GM23338 (cell line): ENCODE results near the gene FLYWCH1. TPM values are rescaled to one million over a fixed set of nuclear protein-coding genes. Genes with fewer than 3 reads are reported as not detected.

Experiments used
- ATAC-seq: fragments of 200-7000 bp; cut with Tn5 transposase; 3 replicates; pipeline ENCODE4 v1.9.1; 2020
- DNase-seq: peaks from one replicate; pipeline ENCODE4 v3.0.0-alpha.2; 2015; ENCODE audit warnings: low spot score
- H2AFZ ChIP-seq: fragments of 200-600 bp; sonication (generic); 2 replicates; pipeline ENCODE4 v1.8.0; 2016; ENCODE audit warnings: antibody characterized with exemption, mild to moderate bottlenecking, moderate library complexity
- H3F3A ChIP-seq: fragments of 200-600 bp; sonication (generic); replicated peaks from 2 replicates; pipeline ENCODE4 v1.8.0; 2017; ENCODE audit warnings: antibody characterized with exemption, mixed run types, low read depth
- H3K27ac ChIP-seq: fragments of 200-600 bp; sonication (generic); 2 replicates; pipeline ENCODE4 v1.6.1; 2016; ENCODE audit warnings: low read depth
- H3K27me3 ChIP-seq: fragments of 200-600 bp; sonication (generic); 2 replicates; pipeline ENCODE4 v1.8.0; 2016; ENCODE audit warnings: mild to moderate bottlenecking, mixed run types, moderate library complexity; ENCODE audit not compliant: insufficient read depth
- H3K36me3 ChIP-seq: fragments of 200-600 bp; sonication (generic); 2 replicates; pipeline ENCODE4 v1.8.0; 2016; ENCODE audit warnings: mild to moderate bottlenecking; ENCODE audit not compliant: insufficient read depth
- H3K4me1 ChIP-seq: fragments of 200-600 bp; sonication (generic); 2 replicates; pipeline ENCODE4 v1.8.0; 2016; ENCODE audit warnings: mild to moderate bottlenecking, moderate library complexity; ENCODE audit not compliant: insufficient read depth
- H3K4me2 ChIP-seq: fragments of 200-600 bp; sonication (generic); 2 replicates; pipeline ENCODE4 v1.7.1; 2017; ENCODE audit warnings: mixed run types
- H3K4me3 ChIP-seq: fragments of 200-600 bp; sonication (generic); 2 replicates; pipeline ENCODE4 v1.6.1; 2016; ENCODE audit warnings: mixed run types
- H3K79me2 ChIP-seq: fragments of 200-600 bp; sonication (generic); replicated peaks from 2 replicates; pipeline ENCODE4 v1.8.0; 2017; ENCODE audit warnings: mild to moderate bottlenecking; ENCODE audit not compliant: insufficient read depth
- H3K9me2 ChIP-seq: fragments of 200-600 bp; sonication (generic); 2 replicates; pipeline ENCODE4 v1.8.0; 2017; ENCODE audit not compliant: insufficient read depth
- H4K20me1 ChIP-seq: fragments of 200-600 bp; sonication (generic); replicated peaks from 2 replicates; pipeline ENCODE4 v1.8.0; 2017; ENCODE audit warnings: mild to moderate bottlenecking; ENCODE audit not compliant: insufficient read depth
- H3K27ac Mint-ChIP-seq: 2 replicates; pipeline ENCODE4 v1.8.0; 2020; ENCODE audit warnings: inconsistent platforms, mild to moderate bottlenecking, moderate library complexity, mixed read lengths
- H3K27me3 Mint-ChIP-seq: 3 replicates; pipeline ENCODE4 v1.8.0; 2022; ENCODE audit warnings: low read depth, mild to moderate bottlenecking, moderate library complexity, mixed read lengths, inconsistent platforms; ENCODE audit not compliant: insufficient read depth, poor library complexity
- H3K36me3 Mint-ChIP-seq: 3 replicates; pipeline ENCODE4 v1.8.0; 2021; ENCODE audit warnings: low read depth, mild to moderate bottlenecking, inconsistent platforms, moderate library complexity, mixed read lengths
- H3K4me1 Mint-ChIP-seq: 3 replicates; pipeline ENCODE4 v1.8.0; 2020; ENCODE audit warnings: mild to moderate bottlenecking, inconsistent platforms, mixed read lengths
- H3K4me3 Mint-ChIP-seq: 3 replicates; pipeline ENCODE4 v1.8.0; 2021; ENCODE audit warnings: moderate library complexity, mild to moderate bottlenecking, inconsistent platforms, mixed read lengths
- H3K9me3 Mint-ChIP-seq: 3 replicates; pipeline ENCODE4 v1.8.0; 2020; ENCODE audit warnings: moderate library complexity, mild to moderate bottlenecking, inconsistent platforms, mixed read lengths
- EZH2 ChIP-seq: fragments of 200-600 bp; sonication (generic); IDR thresholded peaks from one replicate; pipeline ENCODE4 v1.8.0; 2017; ENCODE audit warnings: antibody characterized with exemption, mild to moderate bottlenecking, low read depth; ENCODE audit not compliant: unreplicated experiment
- EZH2phosphoT487 ChIP-seq: fragments of 200-600 bp; sonication (generic); IDR thresholded peaks from one replicate; pipeline ENCODE4 v1.8.1; 2018; ENCODE audit warnings: antibody characterized with exemption; ENCODE audit not compliant: unreplicated experiment
- NANOG ChIP-seq: IDR thresholded peaks from 2 replicates; pipeline ENCODE4 v1.6.1; 2016; ENCODE audit warnings: antibody characterized with exemption, borderline replicate concordance
- POLR2AphosphoS5 ChIP-seq: IDR thresholded peaks from 2 replicates; pipeline ENCODE4 v1.6.1; 2016; ENCODE audit warnings: antibody characterized with exemption, low read depth
- STAT1 ChIP-seq: IDR thresholded peaks from one replicate; pipeline ENCODE4 v1.6.1; 2016; ENCODE audit warnings: antibody characterized with exemption; ENCODE audit not compliant: unreplicated experiment
- ZNF114 ChIP-seq: fragments of 250-450 bp; sonication (Bioruptor Pico); IDR thresholded peaks from 2 replicates; pipeline ENCODE4 v1.5.0; 2020; ENCODE audit warnings: mild to moderate bottlenecking, moderate library complexity
- polyA plus RNA-seq: library from polyadenylated mRNA; unstranded; fragments of >200 nt; fragmentation: Nextera tagmentation; extraction: Ambion mirVana; gene quantifications from 2 replicates; pipeline ENCODE4 v1.2.1, GENCODE V29; 2016
- total RNA-seq: library from RNA; depleted of rRNA; stranded (reverse); fragments of >200 nt; shearing (Covaris generic); gene quantifications from 2 replicates; pipeline ENCODE4 v1.2.3, GENCODE V29; 2014
- TF ChIP-seq, protein P1 (sequence below): fragments of 250-450 bp; sonication (Bioruptor Pico); IDR thresholded peaks from 2 replicates; pipeline ENCODE4 v1.5.0; 2020; ENCODE audit warnings: mild to moderate bottlenecking, moderate library complexity
- TF ChIP-seq, protein P2 (sequence below): IDR thresholded peaks from one replicate; pipeline ENCODE4 v1.6.1; 2018; ENCODE audit warnings: antibody characterized with exemption; ENCODE audit not compliant: unreplicated experiment

FLYWCH1 gene
- total and polyA plus RNA-seq, 2 experiments from 2014 or later: 6.0 to 29.3 TPM

DNA sequence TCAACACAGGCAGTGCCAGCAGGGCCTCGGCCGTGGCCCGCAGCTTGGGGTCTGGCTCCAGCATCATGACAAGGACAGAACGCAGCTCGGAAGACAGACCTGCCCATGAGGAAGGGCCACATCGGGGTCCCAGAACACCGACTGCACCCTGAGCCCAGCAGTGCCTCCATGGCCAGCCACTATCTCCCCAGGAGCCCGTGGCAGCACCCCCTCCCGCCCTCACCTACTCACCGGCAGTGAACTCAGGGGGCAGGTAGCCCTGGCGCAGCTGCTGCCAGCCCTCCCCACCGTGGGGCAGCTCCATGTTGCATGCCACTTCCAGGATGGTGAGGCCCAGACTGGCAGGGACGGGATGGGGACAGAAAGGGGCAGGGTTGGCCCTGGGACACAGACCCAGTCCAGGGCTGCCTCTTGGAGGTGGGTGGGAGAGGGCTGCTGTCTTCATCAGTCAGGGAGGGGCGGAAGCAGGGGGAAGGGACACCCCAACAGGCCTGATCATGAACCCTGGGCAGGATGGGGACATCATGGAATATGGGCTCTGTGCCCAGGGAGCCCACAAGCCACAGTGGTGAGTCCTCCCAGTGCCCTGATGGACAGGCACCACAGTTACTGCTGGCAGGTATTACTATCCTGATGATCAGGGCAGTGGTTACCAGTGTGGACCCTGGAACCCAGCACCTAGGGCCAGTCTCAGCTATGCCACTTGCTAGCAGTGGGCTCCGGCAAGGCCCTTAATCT is 62.8 kb downstream of the FLYWCH1 start (continued):
- TF ChIP-seq, protein P1, sequence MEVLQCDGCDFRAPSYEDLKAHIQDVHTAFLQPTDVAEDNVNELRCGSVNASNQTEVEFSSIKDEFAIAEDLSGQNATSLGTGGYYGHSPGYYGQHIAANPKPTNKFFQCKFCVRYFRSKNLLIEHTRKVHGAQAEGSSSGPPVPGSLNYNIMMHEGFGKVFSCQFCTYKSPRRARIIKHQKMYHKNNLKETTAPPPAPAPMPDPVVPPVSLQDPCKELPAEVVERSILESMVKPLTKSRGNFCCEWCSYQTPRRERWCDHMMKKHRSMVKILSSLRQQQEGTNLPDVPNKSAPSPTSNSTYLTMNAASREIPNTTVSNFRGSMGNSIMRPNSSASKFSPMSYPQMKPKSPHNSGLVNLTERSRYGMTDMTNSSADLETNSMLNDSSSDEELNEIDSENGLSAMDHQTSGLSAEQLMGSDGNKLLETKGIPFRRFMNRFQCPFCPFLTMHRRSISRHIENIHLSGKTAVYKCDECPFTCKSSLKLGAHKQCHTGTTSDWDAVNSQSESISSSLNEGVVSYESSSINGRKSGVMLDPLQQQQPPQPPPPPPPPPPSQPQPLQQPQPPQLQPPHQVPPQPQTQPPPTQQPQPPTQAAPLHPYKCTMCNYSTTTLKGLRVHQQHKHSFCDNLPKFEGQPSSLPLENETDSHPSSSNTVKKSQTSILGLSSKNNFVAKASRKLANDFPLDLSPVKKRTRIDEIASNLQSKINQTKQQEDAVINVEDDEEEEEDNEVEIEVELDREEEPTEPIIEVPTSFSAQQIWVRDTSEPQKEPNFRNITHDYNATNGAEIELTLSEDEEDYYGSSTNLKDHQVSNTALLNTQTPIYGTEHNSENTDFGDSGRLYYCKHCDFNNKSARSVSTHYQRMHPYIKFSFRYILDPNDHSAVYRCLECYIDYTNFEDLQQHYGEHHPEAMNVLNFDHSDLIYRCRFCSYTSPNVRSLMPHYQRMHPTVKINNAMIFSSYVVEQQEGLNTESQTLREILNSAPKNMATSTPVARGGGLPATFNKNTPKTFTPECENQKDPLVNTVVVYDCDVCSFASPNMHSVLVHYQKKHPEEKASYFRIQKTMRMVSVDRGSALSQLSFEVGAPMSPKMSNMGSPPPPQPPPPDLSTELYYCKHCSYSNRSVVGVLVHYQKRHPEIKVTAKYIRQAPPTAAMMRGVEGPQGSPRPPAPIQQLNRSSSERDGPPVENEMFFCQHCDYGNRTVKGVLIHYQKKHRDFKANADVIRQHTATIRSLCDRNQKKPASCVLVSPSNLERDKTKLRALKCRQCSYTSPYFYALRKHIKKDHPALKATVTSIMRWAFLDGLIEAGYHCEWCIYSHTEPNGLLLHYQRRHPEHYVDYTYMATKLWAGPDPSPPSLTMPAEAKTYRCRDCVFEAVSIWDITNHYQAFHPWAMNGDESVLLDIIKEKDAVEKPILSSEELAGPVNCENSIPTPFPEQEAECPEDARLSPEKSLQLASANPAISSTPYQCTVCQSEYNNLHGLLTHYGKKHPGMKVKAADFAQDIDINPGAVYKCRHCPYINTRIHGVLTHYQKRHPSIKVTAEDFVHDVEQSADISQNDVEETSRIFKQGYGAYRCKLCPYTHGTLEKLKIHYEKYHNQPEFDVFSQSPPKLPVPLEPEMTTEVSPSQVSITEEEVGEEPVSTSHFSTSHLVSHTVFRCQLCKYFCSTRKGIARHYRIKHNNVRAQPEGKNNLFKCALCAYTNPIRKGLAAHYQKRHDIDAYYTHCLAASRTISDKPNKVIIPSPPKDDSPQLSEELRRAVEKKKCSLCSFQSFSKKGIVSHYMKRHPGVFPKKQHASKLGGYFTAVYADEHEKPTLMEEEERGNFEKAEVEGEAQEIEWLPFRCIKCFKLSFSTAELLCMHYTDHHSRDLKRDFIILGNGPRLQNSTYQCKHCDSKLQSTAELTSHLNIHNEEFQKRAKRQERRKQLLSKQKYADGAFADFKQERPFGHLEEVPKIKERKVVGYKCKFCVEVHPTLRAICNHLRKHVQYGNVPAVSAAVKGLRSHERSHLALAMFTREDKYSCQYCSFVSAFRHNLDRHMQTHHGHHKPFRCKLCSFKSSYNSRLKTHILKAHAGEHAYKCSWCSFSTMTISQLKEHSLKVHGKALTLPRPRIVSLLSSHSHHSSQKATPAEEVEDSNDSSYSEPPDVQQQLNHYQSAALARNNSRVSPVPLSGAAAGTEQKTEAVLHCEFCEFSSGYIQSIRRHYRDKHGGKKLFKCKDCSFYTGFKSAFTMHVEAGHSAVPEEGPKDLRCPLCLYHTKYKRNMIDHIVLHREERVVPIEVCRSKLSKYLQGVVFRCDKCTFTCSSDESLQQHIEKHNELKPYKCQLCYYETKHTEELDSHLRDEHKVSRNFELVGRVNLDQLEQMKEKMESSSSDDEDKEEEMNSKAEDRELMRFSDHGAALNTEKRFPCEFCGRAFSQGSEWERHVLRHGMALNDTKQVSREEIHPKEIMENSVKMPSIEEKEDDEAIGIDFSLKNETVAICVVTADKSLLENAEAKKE (CRISPR knock-in tag): no peak
- TF ChIP-seq, protein P2, sequence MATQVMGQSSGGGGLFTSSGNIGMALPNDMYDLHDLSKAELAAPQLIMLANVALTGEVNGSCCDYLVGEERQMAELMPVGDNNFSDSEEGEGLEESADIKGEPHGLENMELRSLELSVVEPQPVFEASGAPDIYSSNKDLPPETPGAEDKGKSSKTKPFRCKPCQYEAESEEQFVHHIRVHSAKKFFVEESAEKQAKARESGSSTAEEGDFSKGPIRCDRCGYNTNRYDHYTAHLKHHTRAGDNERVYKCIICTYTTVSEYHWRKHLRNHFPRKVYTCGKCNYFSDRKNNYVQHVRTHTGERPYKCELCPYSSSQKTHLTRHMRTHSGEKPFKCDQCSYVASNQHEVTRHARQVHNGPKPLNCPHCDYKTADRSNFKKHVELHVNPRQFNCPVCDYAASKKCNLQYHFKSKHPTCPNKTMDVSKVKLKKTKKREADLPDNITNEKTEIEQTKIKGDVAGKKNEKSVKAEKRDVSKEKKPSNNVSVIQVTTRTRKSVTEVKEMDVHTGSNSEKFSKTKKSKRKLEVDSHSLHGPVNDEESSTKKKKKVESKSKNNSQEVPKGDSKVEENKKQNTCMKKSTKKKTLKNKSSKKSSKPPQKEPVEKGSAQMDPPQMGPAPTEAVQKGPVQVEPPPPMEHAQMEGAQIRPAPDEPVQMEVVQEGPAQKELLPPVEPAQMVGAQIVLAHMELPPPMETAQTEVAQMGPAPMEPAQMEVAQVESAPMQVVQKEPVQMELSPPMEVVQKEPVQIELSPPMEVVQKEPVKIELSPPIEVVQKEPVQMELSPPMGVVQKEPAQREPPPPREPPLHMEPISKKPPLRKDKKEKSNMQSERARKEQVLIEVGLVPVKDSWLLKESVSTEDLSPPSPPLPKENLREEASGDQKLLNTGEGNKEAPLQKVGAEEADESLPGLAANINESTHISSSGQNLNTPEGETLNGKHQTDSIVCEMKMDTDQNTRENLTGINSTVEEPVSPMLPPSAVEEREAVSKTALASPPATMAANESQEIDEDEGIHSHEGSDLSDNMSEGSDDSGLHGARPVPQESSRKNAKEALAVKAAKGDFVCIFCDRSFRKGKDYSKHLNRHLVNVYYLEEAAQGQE: no peak

DNA sequence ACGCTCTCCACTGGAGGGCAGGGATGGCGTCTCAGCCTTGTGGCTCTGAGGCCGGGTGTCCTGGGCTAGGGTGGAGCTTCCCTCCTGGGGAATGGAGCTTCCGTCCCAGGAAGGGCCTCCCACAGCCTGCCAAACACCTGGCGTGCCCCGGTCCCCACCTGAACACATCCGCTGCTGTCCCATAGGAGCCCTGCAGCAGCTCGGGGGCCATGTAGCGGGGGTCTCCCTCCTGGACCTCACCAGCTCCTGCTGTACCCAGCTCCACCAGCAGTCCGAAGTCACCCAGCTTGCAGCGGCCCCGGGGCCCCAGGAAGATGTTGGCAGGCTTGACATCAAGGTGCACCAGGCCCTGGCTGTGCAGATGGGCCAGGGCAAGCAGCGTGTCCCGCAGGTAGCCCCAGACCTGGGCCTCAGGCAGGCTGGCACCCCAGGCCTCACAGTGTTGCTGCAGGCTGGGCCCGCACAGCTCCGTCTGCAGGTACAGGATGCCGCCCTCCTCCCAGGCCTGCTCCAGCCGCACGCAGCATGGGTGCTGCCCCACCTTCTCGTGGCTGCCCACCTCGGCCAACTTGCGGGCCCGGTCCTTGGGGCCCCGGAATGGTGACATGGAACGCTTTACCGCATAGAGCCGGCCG is 63.5 kb downstream of the FLYWCH1 start:
- Histone ChIP-seq H3K79me2 (peaks cover 14% of the 10 kb centered on the region), H3K9me2 (no peaks in the 10 kb centered on the region), H3K36me3 (0 out of 2 replicates have a peak, but pooled peaks cover 3% of the 10 kb centered on the region), H3K4me1 (no peaks in the 10 kb centered on the region; the same call in 1 of the 2 replicates), H3K4me3 (no peak overlapping the region), H4K20me1 (peaks cover 17% of the 10 kb centered on the region), H3K4me2 (no peak overlapping the region), H3K27ac (no peak overlapping the region), H3K27me3 (no peaks in the 10 kb centered on the region), H3F3A (peaks cover 18% of the 10 kb centered on the region), H2AFZ (no peak overlapping the region)
- H3K27me3 Mint-ChIP-seq: peaks cover 24% of the 10 kb centered on the region
- no peak for ATAC-seq
- no peak for DNase-seq
- H3K4me3 Mint-ChIP-seq: no peak overlapping the region
- no peaks in the 10 kb centered on the region for H3K9me3 Mint-ChIP-seq
- no peak overlapping the region for H3K27ac Mint-ChIP-seq
- peaks cover 37% of the 10 kb centered on the region for H3K36me3 Mint-ChIP-seq
- peaks cover 15% of the 10 kb centered on the region; the same call in 2 of the 3 replicates for H3K4me1 Mint-ChIP-seq
- TF ChIP-seq POLR2AphosphoS5 (no peak), STAT1 (no peak), ZNF114 (CRISPR knock-in tag) (no peak), EZH2 (no peak), NANOG (no peak), EZH2phosphoT487 (no peak)
- TF ChIP-seq, protein P2: no peak
